Suprapubic skin (tissue), 4 donors: ENCODE results near the gene ARHGAP22.

Source experiments
- CTCF ChIP-seq, 2 donors: fragments of 200-600 bp in 1 of 2; fragments of 450-650 bp in 1 of 2; sonication (generic) in 1 of 2; IDR thresholded peaks; one replicate each; pipeline ENCODE4 v1.5.1; 2016 to 2019; ENCODE audit warnings: antibody characterized with exemption in 2 of 2, mild to moderate bottlenecking in 1 of 2, moderate library complexity in 1 of 2
- EP300 ChIP-seq: sonication (generic); formaldehyde crosslinking; IDR thresholded peaks from one replicate; pipeline ENCODE4 v1.6.1; 2017; ENCODE audit warnings: antibody characterized with exemption
- POLR2A ChIP-seq, 2 donors: fragments of 450-650 bp; IDR thresholded peaks; one replicate each; pipeline ENCODE4 v1.6.1; 2017; ENCODE audit warnings: antibody characterized with exemption in 2 of 2, mild to moderate bottlenecking in 2 of 2, moderate library complexity in 2 of 2
- POLR2AphosphoS5 ChIP-seq, 3 donors: sonication (generic); formaldehyde crosslinking; IDR thresholded peaks; one replicate each; pipeline ENCODE4 v1.6.1; 2017; ENCODE audit warnings: antibody characterized with exemption in 3 of 3

GRCh38 chr10:48468130-48468790, 136.6 kb downstream of the ARHGAP22 start:
- TF ChIP-seq POLR2A (IDR thresholded peaks at IDR 0.05) = no peak
- TF ChIP-seq CTCF (IDR thresholded peaks at IDR 0.05) = no peak
- TF ChIP-seq EP300 = no peak
- no peak for TF ChIP-seq POLR2AphosphoS5 (IDR thresholded peaks at IDR 0.05)
